Gastroesophageal sphincter (tissue), 4 donors: Measurements from ENCODE around the gene RPL14. TPM values are rescaled to one million over a fixed set of nuclear protein-coding genes. Genes with fewer than 3 reads are reported as not detected.

ENCODE experiments used
- ATAC-seq: fragments of 150-250 bp; one replicate; pipeline ENCODE4 v1.9.1; 2016; ENCODE audit warnings: mild to moderate bottlenecking, moderate library complexity
- H3K27ac ChIP-seq, 4 donors: fragments of 200-600 bp; sonication (generic) in 3 of 4; 1 replicate in 3 of 4; 2 replicates in 1 of 4; pipeline ENCODE4 v1.5.1; 2016 to 2019
- H3K27me3 ChIP-seq: fragments of 200-600 bp; sonication (generic); one replicate; pipeline ENCODE4 v1.5.1; 2019
- H3K36me3 ChIP-seq, 2 donors: fragments of 200-600 bp; sonication (generic); one replicate each; pipeline ENCODE4 v1.5.1; 2019; ENCODE audit warnings: control low read depth in 1 of 2
- H3K4me1 ChIP-seq, 3 donors: fragments of 200-600 bp; sonication (generic); 1 replicate in 2 of 3; 2 replicates in 1 of 3; pipeline ENCODE4 v1.5.1; 2016 to 2019; ENCODE audit warnings: control low read depth in 2 of 3
- H3K4me3 ChIP-seq, 2 donors: fragments of 200-600 bp; sonication (generic); one replicate each; pipeline ENCODE4 v1.5.1; 2019; ENCODE audit warnings: mild to moderate bottlenecking in 1 of 2, moderate library complexity in 1 of 2
- H3K9me3 ChIP-seq, 3 donors: fragments of 200-600 bp; sonication (generic); one replicate each; pipeline ENCODE4 v1.5.1; 2017 to 2019; ENCODE audit warnings: control low read depth in 2 of 3
- EP300 ChIP-seq: sonication (generic); formaldehyde crosslinking; IDR thresholded peaks from one replicate; pipeline ENCODE4 v1.6.1; 2017; ENCODE audit warnings: antibody characterized with exemption, mild to moderate bottlenecking
- POLR2A ChIP-seq, 2 donors: fragments of 450-650 bp; IDR thresholded peaks; one replicate each; pipeline ENCODE4 v1.6.1; 2017; ENCODE audit warnings: antibody characterized with exemption in 2 of 2, mild to moderate bottlenecking in 2 of 2, moderate library complexity in 1 of 2
- POLR2AphosphoS5 ChIP-seq: sonication (generic); formaldehyde crosslinking; IDR thresholded peaks from one replicate; pipeline ENCODE4 v1.6.1; 2017; ENCODE audit warnings: antibody characterized with exemption
- WGBS, 2 donors: methylation state at CpG; one replicate each; pipeline ENCODE4 v1.1.5; 2018; ENCODE audit warnings: low coverage in 1 of 2; 5-methylcytosine and 5-hydroxymethylcytosine counted together
- total RNA-seq, 4 donors: library from RNA; depleted of rRNA; stranded (reverse); fragments of >200 nt; gene quantifications; one replicate each; pipeline ENCODE4 v1.1.0, GENCODE V29; 2016
- TF ChIP-seq, protein P1 (sequence below), 4 experiments: fragments of 200-600 bp in 2 of 4; fragments of 450-650 bp in 2 of 4; sonication (generic) in 1 of 4; IDR thresholded peaks; one replicate each; pipeline ENCODE4 v1.5.1; 2017 to 2019; ENCODE audit warnings: antibody characterized with exemption in 4 of 4, mild to moderate bottlenecking in 2 of 4, moderate library complexity in 2 of 4

Gene RPL14
- total RNA-seq, 4 donors from 2014 or later: 339 to 470 (median 384) TPM

DNA sequence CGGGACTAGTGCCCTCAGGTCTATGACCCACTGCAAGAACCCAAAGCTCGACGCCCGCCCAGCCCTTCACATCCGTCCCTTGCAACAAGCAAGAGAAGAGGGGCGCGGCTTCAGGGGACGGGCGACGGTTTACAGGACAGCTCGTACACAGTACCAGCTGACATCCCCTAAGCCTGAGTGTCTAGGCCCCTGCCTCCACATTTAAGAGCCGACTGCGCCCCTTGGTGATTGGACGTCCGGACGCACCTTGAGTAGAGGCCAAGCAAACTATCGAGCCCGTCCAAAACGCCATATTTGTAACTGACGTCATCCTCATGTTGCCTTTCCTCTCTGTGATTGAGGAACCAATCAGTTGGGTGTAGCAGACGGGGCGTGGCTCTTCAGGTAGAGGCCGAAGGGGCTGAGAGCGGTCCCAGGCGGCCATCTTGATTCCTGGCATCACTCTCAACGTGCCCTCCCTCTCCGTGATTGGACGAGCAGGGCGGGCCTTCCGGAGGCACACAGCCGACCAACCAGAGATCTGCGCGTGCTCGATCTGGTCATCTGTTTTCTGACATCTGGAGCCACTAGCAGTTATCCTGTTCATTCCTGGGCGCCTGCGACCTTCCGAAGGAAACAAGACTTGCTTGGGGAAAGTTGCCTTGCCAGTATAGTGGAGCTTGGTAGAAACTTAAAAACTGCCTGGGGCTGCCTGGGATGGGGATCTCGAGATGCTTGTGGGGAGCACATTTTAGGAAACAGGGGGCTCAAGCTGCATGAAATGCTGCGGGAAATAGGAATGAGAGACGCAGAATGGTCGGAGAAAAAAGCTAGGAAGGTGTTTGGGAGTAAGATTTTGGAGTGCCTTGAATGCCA is 4.0 kb upstream of the RPL14 start:
- Histone ChIP-seq H3K4me1 (peaks cover 2 to 30% (median 21%) of the 10 kb centered on the region in 3 donors), H3K27ac (peak overlapping the region; percentile 79 to 96 (median 90)), H3K36me3 (peaks cover 0 to 12% of the 10 kb centered on the region in 2 donors), H3K4me3 (peak overlapping the region; percentile 42 to 65), H3K27me3 (no peaks in the 10 kb centered on the region), H3K9me3 (no peaks in the 10 kb centered on the region)
- peak in 1 of 2 donors; percentile 25 for TF ChIP-seq POLR2A (IDR thresholded peaks at IDR 0.05)
- TF ChIP-seq EP300: no peak
- TF ChIP-seq, protein P1, sequence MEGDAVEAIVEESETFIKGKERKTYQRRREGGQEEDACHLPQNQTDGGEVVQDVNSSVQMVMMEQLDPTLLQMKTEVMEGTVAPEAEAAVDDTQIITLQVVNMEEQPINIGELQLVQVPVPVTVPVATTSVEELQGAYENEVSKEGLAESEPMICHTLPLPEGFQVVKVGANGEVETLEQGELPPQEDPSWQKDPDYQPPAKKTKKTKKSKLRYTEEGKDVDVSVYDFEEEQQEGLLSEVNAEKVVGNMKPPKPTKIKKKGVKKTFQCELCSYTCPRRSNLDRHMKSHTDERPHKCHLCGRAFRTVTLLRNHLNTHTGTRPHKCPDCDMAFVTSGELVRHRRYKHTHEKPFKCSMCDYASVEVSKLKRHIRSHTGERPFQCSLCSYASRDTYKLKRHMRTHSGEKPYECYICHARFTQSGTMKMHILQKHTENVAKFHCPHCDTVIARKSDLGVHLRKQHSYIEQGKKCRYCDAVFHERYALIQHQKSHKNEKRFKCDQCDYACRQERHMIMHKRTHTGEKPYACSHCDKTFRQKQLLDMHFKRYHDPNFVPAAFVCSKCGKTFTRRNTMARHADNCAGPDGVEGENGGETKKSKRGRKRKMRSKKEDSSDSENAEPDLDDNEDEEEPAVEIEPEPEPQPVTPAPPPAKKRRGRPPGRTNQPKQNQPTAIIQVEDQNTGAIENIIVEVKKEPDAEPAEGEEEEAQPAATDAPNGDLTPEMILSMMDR (IDR thresholded peaks at IDR 0.05): no peak
- TF ChIP-seq POLR2AphosphoS5: peak; percentile 67
- WGBS, 2 donors: 0% methylated on average over 3 to 4 of the region's 41 CpGs
- peak; percentile 97 for ATAC-seq

DNA sequence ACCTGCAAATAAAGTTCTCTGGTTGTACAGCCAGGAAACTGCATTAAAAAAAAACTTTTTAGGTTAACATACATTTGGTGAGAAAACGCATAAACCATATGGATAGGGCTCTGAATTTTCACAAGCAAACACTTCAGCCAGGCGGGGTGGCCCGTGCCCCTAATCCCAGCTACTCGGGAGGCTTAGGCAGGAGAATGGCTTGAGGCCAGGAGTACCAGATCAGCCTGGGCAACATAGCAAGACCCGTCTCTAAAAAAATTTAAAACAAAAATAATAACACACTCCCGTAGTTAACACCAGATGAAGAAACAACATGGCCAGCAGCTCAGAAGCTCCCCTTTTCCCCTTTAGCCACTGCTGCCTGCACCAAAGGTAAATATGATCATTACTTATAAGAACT is 3.2 kb upstream of the RPL14 start:
- no peaks in the 10 kb centered on the region for H3K9me3 ChIP-seq
- H3K27me3 ChIP-seq: no peaks in the 10 kb centered on the region
- H3K27ac ChIP-seq: peak overlapping the region in 3 of 4 donors; percentile 88 to 96 (median 91)
- TF ChIP-seq, protein P1 (IDR thresholded peaks at IDR 0.05): no peak
- TF ChIP-seq POLR2AphosphoS5: no peak
- no peak for TF ChIP-seq EP300
- TF ChIP-seq POLR2A (IDR thresholded peaks at IDR 0.05): no peak
- WGBS, 2 donors: 27 to 50% methylated on average over 2 to 6 of the region's 6 CpGs
- peaks cover 0 to 20% of the 10 kb centered on the region in 2 donors for H3K36me3 ChIP-seq
- peak overlapping the region in 1 of 2 donors; percentile 65 for H3K4me3 ChIP-seq
- no peak for ATAC-seq
- H3K4me1 ChIP-seq: peaks cover 6 to 38% (median 30%) of the 10 kb centered on the region in 3 donors

DNA sequence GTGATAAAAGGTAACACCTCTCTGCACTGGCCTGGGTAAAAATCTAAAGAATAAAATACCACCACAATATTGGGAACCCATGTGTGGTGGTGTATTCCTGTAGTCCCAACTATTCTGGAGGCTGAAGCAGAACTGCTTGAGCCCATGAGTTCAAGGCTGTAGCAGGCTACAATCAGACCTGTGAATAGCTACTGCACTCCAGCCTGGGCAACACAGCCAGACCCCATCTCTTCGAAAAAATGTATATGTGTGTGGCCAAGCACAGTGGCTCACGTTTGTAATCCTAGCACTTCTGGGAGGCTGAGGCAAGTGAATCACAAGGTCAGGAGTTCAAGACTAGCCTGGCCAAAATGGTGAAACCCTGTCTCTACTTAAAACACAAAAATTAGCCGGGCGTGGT is 1.8 kb upstream of the RPL14 start:
- H3K9me3 ChIP-seq: no peaks in the 10 kb centered on the region
- TF ChIP-seq EP300: no peak
- TF ChIP-seq POLR2AphosphoS5: no peak
- no peak for TF ChIP-seq POLR2A (IDR thresholded peaks at IDR 0.05)
- TF ChIP-seq, protein P1 (IDR thresholded peaks at IDR 0.05): no peak
- H3K4me1 ChIP-seq: peaks cover 6 to 52% (median 35%) of the 10 kb centered on the region in 3 donors
- no peaks in the 10 kb centered on the region for H3K27me3 ChIP-seq
- H3K36me3 ChIP-seq: peaks cover 0 to 31% of the 10 kb centered on the region in 2 donors
- 90% methylated on average over 2 of the region's 4 CpGs for WGBS, 2 donors
- no peak overlapping the region for H3K27ac ChIP-seq
- ATAC-seq: no peak
- H3K4me3 ChIP-seq: no peak overlapping the region

DNA sequence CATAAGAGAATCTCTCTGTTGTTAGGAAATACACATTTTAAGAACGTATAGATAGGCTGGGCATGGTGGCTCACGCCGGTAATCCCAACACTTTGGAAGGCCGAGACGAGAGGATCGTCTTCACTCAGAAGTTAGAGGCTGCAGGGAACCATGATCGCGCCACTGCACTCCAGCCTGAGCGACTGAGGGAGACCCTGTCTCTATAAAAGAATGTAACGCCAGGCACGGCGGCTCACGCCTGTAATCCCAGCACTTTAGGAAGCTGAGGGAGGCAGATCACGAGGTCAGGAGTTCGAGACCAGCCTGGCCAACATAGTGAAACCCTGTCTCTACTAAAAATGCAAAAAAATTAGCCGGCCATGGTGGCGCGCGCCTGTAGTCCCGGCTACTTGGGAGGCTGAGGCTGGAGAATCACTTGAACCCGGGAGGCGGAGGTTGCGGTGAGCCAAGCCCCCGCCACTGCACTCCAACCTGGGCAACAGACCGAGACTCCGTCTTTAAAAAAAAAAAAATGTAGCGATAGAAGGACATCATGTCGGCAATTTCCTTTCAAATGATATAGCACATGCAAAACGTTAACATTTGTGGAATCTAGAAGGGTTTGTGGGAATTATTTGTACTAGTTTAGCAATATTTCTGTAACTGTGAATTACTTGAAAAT is 730 bp upstream of the RPL14 start:
- TF ChIP-seq POLR2AphosphoS5 (no peak), POLR2A (IDR thresholded peaks at IDR 0.05) (no peak), EP300 (no peak)
- TF ChIP-seq, protein P1 (IDR thresholded peaks at IDR 0.05): no peak
- Histone ChIP-seq H3K36me3 (peaks cover 3 to 34% of the 10 kb centered on the region in 2 donors), H3K9me3 (no peaks in the 10 kb centered on the region), H3K27ac (peak overlapping the region; percentile 67 to 96 (median 92)), H3K4me3 (peak overlapping the region; percentile 77 to 94), H3K4me1 (peaks cover 6 to 59% (median 35%) of the 10 kb centered on the region in 3 donors), H3K27me3 (no peaks in the 10 kb centered on the region)
- no peak for ATAC-seq
- WGBS, 2 donors: 51 to 56% methylated on average over 23 of the region's 29 CpGs
